Fibroblast of pulmonary artery (primary cell): Measurements from ENCODE around the gene CAST.

Experiments used
- DNase-seq: peaks from one replicate; pipeline ENCODE4 v3.0.0-alpha.2; 2010; ENCODE audit warnings: low read depth
- H3K4me3 ChIP-seq: replicated peaks from 2 replicates; pipeline ENCODE4 v1.5.1; 2011; ENCODE audit warnings: low read depth, mild to moderate bottlenecking, control low read depth, low read length, moderate library complexity
- TF ChIP-seq, protein P1 (sequence below): IDR thresholded peaks from 2 replicates; pipeline ENCODE4 v1.5.1; 2011; ENCODE audit warnings: mild to moderate bottlenecking, control low read depth, low read length, inconsistent platforms; ENCODE audit errors: missing control alignments

Gene CAST

DNA sequence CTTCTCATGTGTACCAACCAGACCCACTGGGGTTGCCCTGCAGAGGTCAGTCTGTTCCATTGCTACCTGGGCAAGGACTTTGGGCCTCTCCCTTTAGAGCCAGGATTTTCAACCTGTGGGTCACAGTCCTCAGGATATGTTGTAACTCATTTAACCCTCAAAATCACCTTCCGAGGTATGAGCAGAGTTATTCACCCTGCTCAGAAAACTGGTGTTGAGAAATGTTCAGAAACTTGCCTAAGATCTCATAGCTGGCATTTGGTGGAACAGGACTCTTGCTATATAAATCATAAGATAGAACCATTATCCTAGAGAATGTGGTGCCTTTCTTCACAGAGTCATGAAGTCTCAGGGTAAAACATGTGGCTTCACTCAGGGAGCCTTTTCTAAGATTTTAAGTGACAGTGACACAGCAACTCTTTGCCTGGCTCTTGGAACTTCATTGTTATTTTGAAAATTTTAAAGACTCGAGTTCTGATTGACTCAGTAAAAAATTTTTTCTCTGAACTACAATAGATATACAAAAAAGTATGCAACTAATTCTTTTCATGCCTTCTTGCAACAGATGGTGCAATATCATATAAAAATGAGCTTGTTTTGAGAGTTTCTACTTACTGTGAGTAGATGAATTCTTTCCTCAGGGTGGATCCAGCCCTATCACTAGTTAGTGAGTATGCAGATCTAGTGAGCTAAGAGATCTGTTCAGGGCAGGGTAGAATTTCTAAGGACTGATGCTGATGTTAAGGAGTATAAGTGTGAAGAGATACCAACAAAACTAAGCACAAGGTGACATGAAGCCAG lies 29.5 kb downstream of the CAST start:
- peak; percentile 54 for DNase-seq

DNA sequence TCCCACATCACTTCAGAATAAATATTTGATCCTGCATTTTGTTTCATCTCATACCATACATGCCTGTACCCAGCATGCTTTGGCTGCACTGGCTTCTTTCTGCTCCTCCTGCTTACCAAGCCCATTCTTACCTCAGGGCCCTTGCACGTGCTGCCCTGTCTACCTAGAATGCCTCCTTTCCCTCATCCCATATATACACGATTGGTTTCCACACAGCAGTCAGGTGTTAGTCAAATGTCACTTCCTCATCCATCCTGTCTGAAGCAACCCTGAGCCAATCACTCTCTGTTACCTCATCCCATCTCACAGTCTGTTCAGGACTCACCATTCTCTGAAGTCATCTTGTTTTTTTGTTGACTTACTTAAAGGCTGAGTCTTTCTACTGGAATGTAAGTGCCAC lies 30.3 kb downstream of the CAST start:
- H3K4me3 ChIP-seq, result no peak overlapping the region
- TF ChIP-seq, protein P1, sequence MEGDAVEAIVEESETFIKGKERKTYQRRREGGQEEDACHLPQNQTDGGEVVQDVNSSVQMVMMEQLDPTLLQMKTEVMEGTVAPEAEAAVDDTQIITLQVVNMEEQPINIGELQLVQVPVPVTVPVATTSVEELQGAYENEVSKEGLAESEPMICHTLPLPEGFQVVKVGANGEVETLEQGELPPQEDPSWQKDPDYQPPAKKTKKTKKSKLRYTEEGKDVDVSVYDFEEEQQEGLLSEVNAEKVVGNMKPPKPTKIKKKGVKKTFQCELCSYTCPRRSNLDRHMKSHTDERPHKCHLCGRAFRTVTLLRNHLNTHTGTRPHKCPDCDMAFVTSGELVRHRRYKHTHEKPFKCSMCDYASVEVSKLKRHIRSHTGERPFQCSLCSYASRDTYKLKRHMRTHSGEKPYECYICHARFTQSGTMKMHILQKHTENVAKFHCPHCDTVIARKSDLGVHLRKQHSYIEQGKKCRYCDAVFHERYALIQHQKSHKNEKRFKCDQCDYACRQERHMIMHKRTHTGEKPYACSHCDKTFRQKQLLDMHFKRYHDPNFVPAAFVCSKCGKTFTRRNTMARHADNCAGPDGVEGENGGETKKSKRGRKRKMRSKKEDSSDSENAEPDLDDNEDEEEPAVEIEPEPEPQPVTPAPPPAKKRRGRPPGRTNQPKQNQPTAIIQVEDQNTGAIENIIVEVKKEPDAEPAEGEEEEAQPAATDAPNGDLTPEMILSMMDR, result no peak
- peak; percentile 50 for DNase-seq

More for the DNA sequence above, 29.5 kb downstream of the CAST start:
- H3K4me3 ChIP-seq, result no peak overlapping the region
- TF ChIP-seq, protein P1, result no peak

DNA sequence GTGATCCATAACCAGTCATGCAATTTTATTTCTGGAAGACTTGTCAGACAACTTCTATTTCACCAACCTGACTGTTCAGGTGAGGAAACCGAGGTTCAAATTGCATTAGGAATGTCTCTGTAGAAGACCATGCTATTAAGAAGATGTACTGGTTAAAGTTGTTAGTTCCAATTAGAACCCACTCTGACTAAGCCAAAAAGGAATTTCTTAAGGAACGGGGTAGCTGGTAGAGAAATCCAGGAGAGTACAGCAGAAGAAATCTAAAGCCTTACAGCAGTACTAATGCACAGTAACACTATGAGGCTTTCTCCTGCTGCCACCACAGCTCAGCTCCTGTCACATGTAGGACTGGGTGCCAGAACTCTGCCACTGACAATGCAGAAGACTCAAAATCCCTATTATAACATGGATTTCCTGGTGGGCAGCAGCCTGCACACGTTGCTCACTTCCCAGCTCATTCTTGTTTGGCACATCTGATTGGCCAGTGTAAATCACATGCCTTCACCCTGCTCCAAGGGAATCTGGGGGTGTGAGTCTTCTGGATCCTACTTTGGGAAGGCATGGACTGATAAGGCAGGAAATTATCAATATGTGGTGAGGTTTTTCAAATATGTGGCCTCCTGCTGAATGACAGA lies 37.1 kb downstream of the CAST start:
- DNase-seq, result peak; percentile 40
- TF ChIP-seq, protein P1, result no peak
- no peak overlapping the region for H3K4me3 ChIP-seq

DNA sequence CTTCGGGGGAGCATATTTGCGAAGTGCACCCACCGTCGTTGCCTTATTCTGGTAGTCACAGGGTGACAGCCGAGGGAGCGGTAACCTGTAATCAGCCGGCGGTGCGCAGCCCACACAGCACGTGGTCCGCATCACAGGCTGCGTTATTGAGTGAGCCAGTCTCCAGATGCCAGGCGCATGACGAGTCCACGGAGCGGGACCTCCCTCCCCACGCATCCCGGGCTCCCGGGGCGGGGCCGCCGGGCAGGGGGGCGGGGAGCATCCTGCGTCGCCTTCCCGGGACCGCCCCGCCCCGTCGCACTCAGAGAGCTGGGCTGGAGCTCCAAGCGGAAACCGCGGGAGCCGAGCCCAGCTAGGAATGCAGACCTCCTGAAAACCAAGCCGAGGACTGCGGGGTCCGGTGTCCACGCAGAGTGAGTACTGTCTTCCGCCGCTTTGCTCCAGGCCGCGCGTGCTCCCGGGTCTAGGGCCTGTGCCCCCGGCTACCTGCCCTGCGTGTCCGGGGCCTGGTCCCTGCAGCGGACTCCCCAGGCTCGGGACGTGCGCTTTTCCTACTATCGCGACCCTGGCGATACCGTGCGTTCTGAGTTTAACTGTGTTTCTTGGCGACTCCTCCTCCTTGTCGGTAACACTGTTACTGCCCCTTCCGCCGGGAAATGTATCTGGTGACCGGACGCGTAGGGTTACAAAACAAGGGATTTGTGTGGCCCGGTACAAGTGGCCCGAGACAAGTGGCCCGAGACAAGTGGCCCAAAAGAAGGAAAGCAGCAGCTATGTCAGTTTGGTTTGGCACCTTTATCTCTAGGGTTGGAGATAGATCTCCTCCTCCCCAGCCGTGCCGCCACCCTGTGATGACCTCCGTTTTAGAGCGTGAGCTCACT lies 40.6 kb downstream of the CAST start:
- DNase-seq, result peak; percentile 97
- TF ChIP-seq, protein P1, result no peak
- H3K4me3 ChIP-seq, result peak overlapping the region; percentile 78

DNA sequence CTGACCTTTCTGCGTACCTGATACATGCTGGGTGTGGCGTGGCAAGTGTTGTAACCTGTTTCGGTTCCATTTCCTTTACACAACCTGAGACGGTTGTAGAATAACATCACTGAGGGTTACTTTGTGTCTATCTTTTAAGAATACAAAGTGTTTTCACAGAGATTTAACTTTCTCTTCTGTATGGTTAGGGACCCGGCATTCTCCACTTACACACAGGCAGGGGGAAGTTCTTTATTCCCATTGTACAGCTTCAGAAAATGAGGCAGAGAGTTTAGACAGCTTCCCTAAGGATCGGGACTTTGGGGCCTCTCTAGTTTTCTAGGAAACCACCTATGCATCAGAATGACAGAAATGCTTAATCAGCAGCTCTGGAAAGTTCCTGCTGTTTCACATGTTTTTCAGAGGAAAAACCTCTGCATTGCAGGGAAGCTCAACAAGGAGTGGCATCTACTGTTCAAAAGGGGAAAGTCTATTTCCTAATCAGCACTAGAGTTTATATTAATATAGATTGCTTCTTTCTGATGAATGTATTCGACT lies 41.3 kb downstream of the CAST start:
- peak overlapping the region; percentile 78 for H3K4me3 ChIP-seq
- DNase-seq, result peak; percentile 33
- TF ChIP-seq, protein P1, result no peak

DNA sequence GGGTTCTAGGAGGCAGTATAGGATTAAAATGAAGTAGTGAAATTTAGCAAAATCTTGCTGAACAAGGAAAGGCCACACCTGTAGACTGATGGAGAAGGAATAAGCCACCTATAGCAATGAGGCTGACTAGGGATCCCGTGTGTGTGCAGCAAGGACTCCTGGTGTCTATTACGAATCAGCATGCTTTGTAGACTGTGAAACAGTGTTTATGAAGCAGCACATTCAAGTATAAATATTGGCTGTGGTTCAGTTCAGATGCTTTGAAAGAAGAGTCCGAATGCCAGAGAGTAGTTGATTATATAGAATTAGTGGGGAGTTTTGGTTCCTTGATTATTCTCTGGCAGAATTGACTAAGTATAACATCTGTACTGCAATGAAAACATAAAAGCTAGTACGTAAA lies 41.8 kb downstream of the CAST start:
- TF ChIP-seq, protein P1, result no peak
- peak overlapping the region; percentile 78 for H3K4me3 ChIP-seq

More for the DNA sequence above, 41.8 kb downstream of the CAST start:
- no peak for DNase-seq
